Neural progenitor cell (in vitro differentiated cells): ENCODE results near the gene AMIGO1. TPM values are rescaled to one million over a fixed set of nuclear protein-coding genes. Genes with fewer than 3 reads are reported as not detected.
A peak's percentile ranks its signal among the peaks of the same experiment; 100 is the strongest.

Experiments
- DNase-seq: peaks from one replicate; pipeline ENCODE4 v3.0.0-alpha.2; 2016; ENCODE audit warnings: low spot score
- H2AFZ ChIP-seq: fragments of 200-600 bp; sonication (generic); replicated peaks from 2 replicates; pipeline ENCODE4 v1.6.1; 2016; ENCODE audit warnings: antibody characterized with exemption
- H3F3A ChIP-seq: fragments of 200-600 bp; sonication (generic); 2 replicates; pipeline ENCODE4 v1.6.1; 2016; ENCODE audit warnings: antibody characterized with exemption, low read depth
- H3K27ac ChIP-seq: fragments of 200-600 bp; sonication (generic); 2 replicates; pipeline ENCODE4 v1.5.1; 2016; ENCODE audit warnings: mild to moderate bottlenecking
- H3K27me3 ChIP-seq: fragments of 200-600 bp; sonication (generic); 2 replicates; pipeline ENCODE4 v1.6.1; 2016; ENCODE audit warnings: mild to moderate bottlenecking, moderate library complexity
- H3K36me3 ChIP-seq: fragments of 200-600 bp; sonication (generic); 2 replicates; pipeline ENCODE4 v1.5.1; 2016
- H3K4me1 ChIP-seq: fragments of 200-600 bp; sonication (generic); 2 replicates; pipeline ENCODE4 v1.6.1; 2016; ENCODE audit warnings: mixed run types
- H3K4me2 ChIP-seq: fragments of 200-600 bp; sonication (generic); 2 replicates; pipeline ENCODE4 v1.6.1; 2016
- H3K4me3 ChIP-seq: fragments of 200-600 bp; sonication (generic); 2 replicates; pipeline ENCODE4 v1.5.1; 2016
- H3K79me2 ChIP-seq: fragments of 200-600 bp; sonication (generic); 2 replicates; pipeline ENCODE4 v1.6.1; 2016; ENCODE audit warnings: low read depth
- H3K9ac ChIP-seq: fragments of 200-600 bp; sonication (generic); 2 replicates; pipeline ENCODE4 v1.6.1; 2016
- H3K9me3 ChIP-seq: fragments of 200-600 bp; sonication (generic); 2 replicates; pipeline ENCODE4 v1.5.1; 2016; ENCODE audit warnings: low read depth
- H4K20me1 ChIP-seq: fragments of 200-600 bp; sonication (generic); 2 replicates; pipeline ENCODE4 v1.6.1; 2016; ENCODE audit warnings: low read depth
- H3K27ac Mint-ChIP-seq: 3 replicates; pipeline ENCODE4 v1.8.0; 2021; ENCODE audit warnings: mixed read lengths
- H3K27me3 Mint-ChIP-seq: 2 replicates; pipeline ENCODE4 v1.8.0; 2022; ENCODE audit warnings: low read depth, mild to moderate bottlenecking, inconsistent platforms, moderate library complexity, mixed read lengths; ENCODE audit not compliant: insufficient read depth
- H3K36me3 Mint-ChIP-seq: 3 replicates; pipeline ENCODE4 v1.8.0; 2021; ENCODE audit warnings: mixed read lengths
- H3K4me1 Mint-ChIP-seq: 3 replicates; pipeline ENCODE4 v1.8.0; 2021; ENCODE audit warnings: mixed read lengths
- H3K4me3 Mint-ChIP-seq: 3 replicates; pipeline ENCODE4 v1.8.0; 2021; ENCODE audit warnings: mild to moderate bottlenecking, moderate library complexity, mixed read lengths
- H3K9me3 Mint-ChIP-seq: 3 replicates; pipeline ENCODE4 v1.8.0; 2020; ENCODE audit warnings: mixed read lengths
- EZH2 ChIP-seq: fragments of 200-600 bp; sonication (generic); IDR thresholded peaks from 2 replicates; pipeline ENCODE4 v1.6.1; 2017; ENCODE audit warnings: antibody characterized with exemption, mild to moderate bottlenecking, moderate library complexity
- EZH2phosphoT487 ChIP-seq: fragments of 200-600 bp; sonication (generic); IDR thresholded peaks from 2 replicates; pipeline ENCODE4 v1.6.1; 2017; ENCODE audit warnings: antibody characterized with exemption
- total RNA-seq: library from RNA; depleted of rRNA; stranded (reverse); fragments of >200 nt; gene quantifications from 2 replicates; pipeline ENCODE4 v1.2.3, GENCODE V29; 2015; ENCODE audit warnings: low replicate concordance
- TF ChIP-seq, protein P1 (sequence below): fragments of 200-600 bp; sonication (generic); IDR thresholded peaks from 2 replicates; pipeline ENCODE4 v1.5.1; 2017; ENCODE audit warnings: antibody characterized with exemption, mild to moderate bottlenecking

The AMIGO1 gene
- total RNA-seq, 1 donor from 2014 or later: 4.5 TPM

DNA sequence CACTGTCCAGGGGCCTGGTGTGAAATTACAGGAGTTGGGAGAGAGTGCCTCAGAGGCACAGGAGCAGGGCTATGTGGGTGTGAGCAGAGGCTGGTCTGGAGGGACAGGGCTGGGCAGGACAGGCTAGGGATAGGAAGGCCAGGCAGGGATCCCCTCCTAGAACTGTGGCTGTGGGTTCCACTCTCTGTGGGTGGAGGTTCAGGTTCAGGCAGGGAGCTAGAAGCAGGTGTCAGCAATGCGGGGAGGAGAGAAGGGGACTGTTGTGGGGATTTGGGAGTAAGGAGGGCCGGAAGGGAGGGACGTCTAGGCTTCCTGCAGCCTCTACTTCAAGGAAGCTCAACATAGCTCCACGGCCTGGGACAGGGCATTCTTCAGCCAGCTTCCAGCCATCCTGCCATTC, 21.9 kb upstream of the AMIGO1 start:
- Histone ChIP-seq H3K27me3 (no peaks in the 10 kb centered on the region), H3F3A (peaks cover 5% of the 10 kb centered on the region), H3K79me2 (no peaks in the 10 kb centered on the region), H3K9ac (no peak overlapping the region), H3K4me3 (no peak overlapping the region), H3K4me2 (no peak overlapping the region), H3K4me1 (peaks cover 26% of the 10 kb centered on the region), H3K36me3 (no peaks in the 10 kb centered on the region), H3K27ac (no peak overlapping the region), H2AFZ (no peak overlapping the region), H4K20me1 (no peaks in the 10 kb centered on the region), H3K9me3 (no peaks in the 10 kb centered on the region)
- DNase-seq: no peak
- TF ChIP-seq EZH2phosphoT487: no peak
- TF ChIP-seq EZH2: no peak
- TF ChIP-seq, protein P1, sequence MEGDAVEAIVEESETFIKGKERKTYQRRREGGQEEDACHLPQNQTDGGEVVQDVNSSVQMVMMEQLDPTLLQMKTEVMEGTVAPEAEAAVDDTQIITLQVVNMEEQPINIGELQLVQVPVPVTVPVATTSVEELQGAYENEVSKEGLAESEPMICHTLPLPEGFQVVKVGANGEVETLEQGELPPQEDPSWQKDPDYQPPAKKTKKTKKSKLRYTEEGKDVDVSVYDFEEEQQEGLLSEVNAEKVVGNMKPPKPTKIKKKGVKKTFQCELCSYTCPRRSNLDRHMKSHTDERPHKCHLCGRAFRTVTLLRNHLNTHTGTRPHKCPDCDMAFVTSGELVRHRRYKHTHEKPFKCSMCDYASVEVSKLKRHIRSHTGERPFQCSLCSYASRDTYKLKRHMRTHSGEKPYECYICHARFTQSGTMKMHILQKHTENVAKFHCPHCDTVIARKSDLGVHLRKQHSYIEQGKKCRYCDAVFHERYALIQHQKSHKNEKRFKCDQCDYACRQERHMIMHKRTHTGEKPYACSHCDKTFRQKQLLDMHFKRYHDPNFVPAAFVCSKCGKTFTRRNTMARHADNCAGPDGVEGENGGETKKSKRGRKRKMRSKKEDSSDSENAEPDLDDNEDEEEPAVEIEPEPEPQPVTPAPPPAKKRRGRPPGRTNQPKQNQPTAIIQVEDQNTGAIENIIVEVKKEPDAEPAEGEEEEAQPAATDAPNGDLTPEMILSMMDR: no peak
- no peaks in the 10 kb centered on the region for H3K9me3 Mint-ChIP-seq
- peak overlapping the region; percentile 19 for H3K27ac Mint-ChIP-seq
- no peaks in the 10 kb centered on the region for H3K36me3 Mint-ChIP-seq
- H3K4me1 Mint-ChIP-seq: peaks cover 42% of the 10 kb centered on the region
- no peak overlapping the region for H3K4me3 Mint-ChIP-seq
- peaks cover 7% of the 10 kb centered on the region for H3K27me3 Mint-ChIP-seq

DNA sequence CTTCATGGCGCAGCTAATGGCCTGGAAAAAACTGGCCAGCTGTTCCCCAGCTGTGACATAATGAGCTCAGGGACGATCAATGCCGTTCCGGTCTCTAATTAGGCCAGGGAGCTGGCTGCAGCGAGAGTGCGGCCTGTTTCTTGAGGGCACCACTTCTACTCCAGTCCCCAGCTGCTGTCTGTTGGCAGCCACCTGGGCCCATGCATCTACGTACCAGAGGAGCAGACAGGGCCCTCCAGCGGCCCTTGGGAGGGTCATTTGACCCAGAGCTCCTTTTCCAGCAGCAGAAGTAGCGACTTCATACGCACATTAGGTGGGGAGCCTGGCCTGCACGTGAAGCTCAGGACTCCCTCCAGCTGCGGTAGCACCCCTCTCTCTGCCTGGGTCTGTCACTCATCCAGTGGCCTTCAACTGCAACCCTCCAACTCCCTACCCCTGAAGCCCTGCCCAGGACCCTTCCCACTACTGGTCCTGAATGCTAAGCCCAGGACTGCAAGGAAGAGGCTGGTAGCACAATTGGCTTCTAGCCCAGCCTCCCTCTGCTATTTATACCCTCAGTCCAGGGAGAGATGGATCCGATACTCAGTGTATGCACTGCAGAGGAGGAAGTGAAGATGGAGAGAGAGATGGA, 21.0 kb upstream of the AMIGO1 start:
- H3K27me3 Mint-ChIP-seq: peaks cover 9% of the 10 kb centered on the region

DNA sequence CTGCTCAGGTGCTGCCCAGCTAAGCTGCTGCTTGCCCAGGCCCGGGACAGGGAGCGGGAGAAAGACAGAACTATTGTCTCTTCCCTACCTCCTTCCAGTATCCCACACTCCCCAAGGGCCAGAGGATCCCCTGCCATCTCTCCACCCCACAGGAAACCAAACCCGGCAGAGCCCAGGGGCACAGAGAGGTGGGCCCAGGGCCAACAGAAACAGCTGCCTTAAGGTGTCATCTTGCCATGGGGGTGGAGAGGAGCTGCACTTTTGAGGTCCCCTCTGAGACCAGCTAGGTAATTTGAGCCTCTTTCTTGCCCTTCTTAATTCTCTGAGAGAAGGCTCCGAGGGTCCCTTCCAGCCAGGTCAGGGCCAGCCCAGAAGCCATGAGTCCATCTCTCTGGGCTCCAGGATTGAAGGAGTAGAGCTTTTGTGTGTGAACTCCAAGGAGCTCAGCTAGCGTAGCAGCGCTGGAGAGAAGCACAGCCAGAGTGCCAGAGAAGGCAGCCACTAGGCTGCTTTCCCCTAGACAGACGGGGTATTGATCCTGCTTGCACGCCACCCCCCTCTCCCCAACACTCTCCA, 20.4 kb upstream of the AMIGO1 start:
- Histone ChIP-seq H3K27ac (no peak overlapping the region), H3K27me3 (no peaks in the 10 kb centered on the region), H3K36me3 (no peaks in the 10 kb centered on the region), H3K4me3 (no peak overlapping the region), H3K9me3 (no peaks in the 10 kb centered on the region), H2AFZ (peak overlapping the region; percentile 64), H3F3A (peaks cover 5% of the 10 kb centered on the region), H3K4me2 (peak overlapping the region; percentile 45), H4K20me1 (no peaks in the 10 kb centered on the region), H3K9ac (no peak overlapping the region), H3K79me2 (no peaks in the 10 kb centered on the region), H3K4me1 (peaks cover 15% of the 10 kb centered on the region)
- TF ChIP-seq EZH2: no peak
- no peak for TF ChIP-seq EZH2phosphoT487
- TF ChIP-seq, protein P1: no peak
- DNase-seq: no peak
- H3K27ac Mint-ChIP-seq: no peak overlapping the region
- no peaks in the 10 kb centered on the region for H3K9me3 Mint-ChIP-seq
- peaks cover 30% of the 10 kb centered on the region for H3K4me1 Mint-ChIP-seq
- no peak overlapping the region for H3K4me3 Mint-ChIP-seq
- H3K36me3 Mint-ChIP-seq: no peaks in the 10 kb centered on the region
- peaks cover 7% of the 10 kb centered on the region for H3K27me3 Mint-ChIP-seq

More for the DNA sequence above, 21.0 kb upstream of the AMIGO1 start:
- H3K9me3 ChIP-seq: no peaks in the 10 kb centered on the region
- Mint-ChIP-seq H3K9me3 (no peaks in the 10 kb centered on the region), H3K4me1 (peaks cover 36% of the 10 kb centered on the region), H3K4me3 (no peak overlapping the region), H3K36me3 (no peaks in the 10 kb centered on the region), H3K27ac (no peak overlapping the region)
- peaks cover 5% of the 10 kb centered on the region for H3F3A ChIP-seq
- H3K4me2 ChIP-seq: peak overlapping the region; percentile 45
- TF ChIP-seq EZH2: no peak
- peaks cover 18% of the 10 kb centered on the region for H3K4me1 ChIP-seq
- no peaks in the 10 kb centered on the region for H3K79me2 ChIP-seq
- H3K27me3 ChIP-seq: no peaks in the 10 kb centered on the region
- no peak overlapping the region for H2AFZ ChIP-seq
- H3K4me3 ChIP-seq: no peak overlapping the region
- no peak overlapping the region for H3K9ac ChIP-seq
- H4K20me1 ChIP-seq: no peaks in the 10 kb centered on the region
- no peaks in the 10 kb centered on the region for H3K36me3 ChIP-seq
- no peak overlapping the region for H3K27ac ChIP-seq
- peak; percentile 57 for DNase-seq

DNA sequence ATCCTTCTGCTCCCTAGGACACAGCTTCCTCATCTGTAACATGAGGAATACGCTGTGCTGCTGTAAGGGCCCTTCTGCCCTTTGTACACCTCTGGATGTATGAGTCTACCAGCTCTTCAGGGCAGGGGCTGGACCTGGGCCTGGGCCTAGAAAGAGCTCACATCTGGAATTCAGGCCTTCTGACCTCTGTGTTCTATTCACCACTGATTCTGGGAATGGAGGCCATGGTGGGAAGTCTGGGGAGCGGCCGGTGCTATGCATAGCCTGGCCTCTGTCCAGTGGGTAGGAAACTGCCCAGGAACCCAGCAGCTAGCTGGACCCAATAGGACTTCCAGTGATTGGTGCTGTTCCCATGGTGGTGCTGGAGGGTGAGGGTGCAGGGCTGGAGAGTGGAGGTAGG, 19.2 kb upstream of the AMIGO1 start:
- Mint-ChIP-seq H3K36me3 (no peaks in the 10 kb centered on the region), H3K27me3 (peaks cover 7% of the 10 kb centered on the region), H3K27ac (no peak overlapping the region), H3K4me3 (no peak overlapping the region), H3K4me1 (peaks cover 30% of the 10 kb centered on the region), H3K9me3 (no peaks in the 10 kb centered on the region)
- H3K4me3 ChIP-seq: no peak overlapping the region
- no peaks in the 10 kb centered on the region for H4K20me1 ChIP-seq
- no peak for DNase-seq
- peaks cover 5% of the 10 kb centered on the region for H3F3A ChIP-seq
- peaks cover 4% of the 10 kb centered on the region for H3K27me3 ChIP-seq
- H3K9ac ChIP-seq: no peak overlapping the region
- no peak overlapping the region for H3K4me2 ChIP-seq
- H3K9me3 ChIP-seq: no peaks in the 10 kb centered on the region
- TF ChIP-seq, protein P1: no peak
- TF ChIP-seq EZH2 (no peak), EZH2phosphoT487 (no peak)
- H3K36me3 ChIP-seq: no peaks in the 10 kb centered on the region
- H3K79me2 ChIP-seq: no peaks in the 10 kb centered on the region
- no peak overlapping the region for H2AFZ ChIP-seq
- H3K27ac ChIP-seq: no peak overlapping the region
- peaks cover 15% of the 10 kb centered on the region for H3K4me1 ChIP-seq
